IMR-90 (cell line): ENCODE data around the gene REEP2. TPM values are rescaled to one million over a fixed set of nuclear protein-coding genes. Genes with fewer than 3 reads are reported as not detected.

ENCODE experiments used
- ATAC-seq: fragments of 200-7000 bp; cut with Tn5 transposase; 2 replicates; pipeline ENCODE4 v1.9.1; 2020; ENCODE audit warnings: low read depth, mild to moderate bottlenecking, moderate library complexity
- BruUV-seq: library from RNA; stranded (reverse); fragments of 400-500 nt; replicated peaks from 2 replicates; lab custom pipeline; 2021; lab: Mats Ljungman, UMichigan
- CTCF ChIA-PET: fragments of 300-600 bp; formaldehyde crosslinking; extraction: SDS; loops from one replicate; lab custom pipeline; 2021; ENCODE audit warnings: antibody characterized with exemption; lab: Yijun Ruan, JAX
- POLR2A ChIA-PET: fragments of 300-600 bp; sonication (Branson Sonifier 250); formaldehyde crosslinking; loops from one replicate; lab custom pipeline; 2022; ENCODE audit warnings: antibody characterized with exemption; ENCODE audit not compliant: unreplicated experiment; lab: Charles Lee
- DNase-seq: peaks from one replicate; pipeline ENCODE4 v3.0.0; 2013
- H2AFZ ChIP-seq: replicated peaks from 2 replicates; pipeline ENCODE3; 2013; ENCODE audit warnings: low read length, mild to moderate bottlenecking; ENCODE audit not compliant: poor library complexity
- H2AK5ac ChIP-seq: 2 replicates; pipeline ENCODE4 v1.6.1; 2013; ENCODE audit warnings: low read depth, low read length, inconsistent platforms
- H2AK9ac ChIP-seq: replicated peaks from 2 replicates; pipeline ENCODE3; 2013; ENCODE audit warnings: mild to moderate bottlenecking, low read depth, low read length, moderate library complexity; ENCODE audit not compliant: poor library complexity
- H2BK120ac ChIP-seq: 2 replicates; pipeline ENCODE4 v1.6.1; 2013; ENCODE audit warnings: low read depth, low read length, inconsistent platforms
- H2BK15ac ChIP-seq: 3 replicates; pipeline ENCODE4 v1.6.1; 2013; ENCODE audit warnings: low read depth, low read length, inconsistent platforms
- H2BK20ac ChIP-seq: 2 replicates; pipeline ENCODE4 v1.6.1; 2013; ENCODE audit warnings: low read depth, mild to moderate bottlenecking, inconsistent platforms, low read length, moderate library complexity
- H2BK5ac ChIP-seq: 2 replicates; pipeline ENCODE4 v1.6.1; 2013; ENCODE audit warnings: mild to moderate bottlenecking, low read depth, low read length, inconsistent platforms; ENCODE audit not compliant: poor library complexity, severe bottlenecking
- H3K14ac ChIP-seq: replicated peaks from 2 replicates; pipeline ENCODE4 v1.6.1; 2013; ENCODE audit warnings: low read depth, low read length, inconsistent platforms
- H3K18ac ChIP-seq: 2 replicates; pipeline ENCODE4 v1.6.1; 2013; ENCODE audit warnings: low read depth, low read length, control low read depth
- H3K23ac ChIP-seq: 2 replicates; pipeline ENCODE4 v1.6.1; 2013; ENCODE audit warnings: low read depth, low read length, inconsistent platforms
- H3K27ac ChIP-seq: 2 replicates; pipeline ENCODE4 v1.5.1; 2013; ENCODE audit warnings: mild to moderate bottlenecking, control low read depth, low read length; ENCODE audit not compliant: insufficient read depth
- H3K27me3 ChIP-seq: 2 replicates; pipeline ENCODE4 v1.6.1; 2013; ENCODE audit warnings: low read length; ENCODE audit not compliant: control insufficient read depth, insufficient read depth
- H3K36me3 ChIP-seq: 2 replicates; pipeline ENCODE4 v1.6.1; 2013; ENCODE audit warnings: low read length, mixed read lengths; ENCODE audit not compliant: control insufficient read depth, insufficient read depth
- H3K4ac ChIP-seq: 2 replicates; pipeline ENCODE4 v1.6.1; 2013; ENCODE audit warnings: low read depth, low read length, inconsistent platforms
- H3K4me1 ChIP-seq: 2 replicates; pipeline ENCODE4 v1.6.1; 2013; ENCODE audit warnings: low read length, mixed read lengths; ENCODE audit not compliant: control insufficient read depth, insufficient read depth
- H3K4me2 ChIP-seq: 2 replicates; pipeline ENCODE4 v1.6.1; 2013; ENCODE audit warnings: low read depth, mild to moderate bottlenecking, control low read depth, low read length, moderate library complexity
- H3K4me3 ChIP-seq: 2 replicates; pipeline ENCODE4 v1.5.1; 2013; ENCODE audit warnings: low read depth, mild to moderate bottlenecking, control low read depth, low read length, moderate library complexity; ENCODE audit not compliant: insufficient read depth
- H3K56ac ChIP-seq: 2 replicates; pipeline ENCODE4 v1.6.1; 2013; ENCODE audit warnings: low read length, inconsistent platforms; ENCODE audit not compliant: insufficient read depth; ENCODE audit errors: extremely low read depth
- H3K79me1 ChIP-seq, 2 experiments: 2 replicates each; pipeline ENCODE4 v1.6.1; 2013; ENCODE audit warnings: low read length in 2 of 2, inconsistent platforms in 1 of 2, low read depth in 1 of 2
- H3K9ac ChIP-seq: 2 replicates; pipeline ENCODE4 v1.6.1; 2013; ENCODE audit warnings: low read depth, low read length, control low read depth
- H3K9me1 ChIP-seq: 2 replicates; pipeline ENCODE4 v1.6.1; 2013; ENCODE audit warnings: low read length, inconsistent platforms; ENCODE audit not compliant: insufficient read depth
- H3K9me3 ChIP-seq: 2 replicates; pipeline ENCODE4 v1.6.1; 2013; ENCODE audit warnings: low read length; ENCODE audit not compliant: control insufficient read depth, insufficient read depth
- H4K20me1 ChIP-seq: 2 replicates; pipeline ENCODE4 v1.6.1; 2013; ENCODE audit warnings: low read length, inconsistent platforms; ENCODE audit not compliant: insufficient read depth
- H4K5ac ChIP-seq: 2 replicates; pipeline ENCODE4 v1.6.1; 2013; ENCODE audit warnings: mild to moderate bottlenecking, low read depth, low read length, control low read depth
- H4K8ac ChIP-seq, 2 experiments: 2 replicates each; pipeline ENCODE4 v1.6.1; 2013; ENCODE audit warnings: low read depth in 2 of 2, low read length in 2 of 2, control low read depth in 1 of 2, inconsistent platforms in 1 of 2
- H4K91ac ChIP-seq: 2 replicates; pipeline ENCODE4 v1.6.1; 2013; ENCODE audit warnings: low read depth, low read length, inconsistent platforms; ENCODE audit not compliant: insufficient read depth
- MAFK ChIP-seq: IDR thresholded peaks from 2 replicates; pipeline ENCODE4 v1.6.1; 2012; ENCODE audit warnings: low read depth, low read length, improper control_type of control experiment
- SMC3 ChIP-seq: fragments of 150-350 bp; IDR thresholded peaks from 2 replicates; pipeline ENCODE4 v1.6.1; 2016; ENCODE audit warnings: low read depth, mild to moderate bottlenecking, antibody characterized with exemption, low read length, moderate library complexity
- WGBS, 2 experiments: methylation state at CpG; one replicate each; pipeline versions ENCODE4 v1.1.5 to v1.1.7; 2013; ENCODE audit warnings: missing lambda C conversion rate in 2 of 2; ENCODE audit not compliant: insufficient read length in 1 of 2; ENCODE audit errors: extremely low coverage in 2 of 2; 5-methylcytosine and 5-hydroxymethylcytosine counted together
- dilution Hi-C: fragments of 300-500 bp; cut with HindIII; formaldehyde crosslinking; loops from one replicate; pipeline ENCODE4 v1.14.3; 2018; ENCODE audit warnings: low sequenced_read_pairs; ENCODE audit not compliant: unreplicated experiment
- in situ Hi-C: fragments of 300-500 bp; cut with MboI; formaldehyde crosslinking; loops from 3 replicates; pipeline ENCODE4 v1.14.3; 2019; ENCODE audit warnings: low sequenced_read_pairs, inconsistent platforms, mixed read lengths
- intact Hi-C: fragments of 100-400 bp; cut with micrococcal nuclease; formaldehyde crosslinking; loops from 2 replicates; pipeline ENCODE4 v1.10.0; 2022
- polyA plus RNA-seq, 3 experiments: library from polyadenylated mRNA; depleted of rRNA; stranded (reverse); fragments of >200 nt; gene quantifications; 2 replicates each; pipeline ENCODE4 v1.2.3, GENCODE V29; 2012; ENCODE audit warnings: low replicate concordance in 1 of 3
- total RNA-seq: library from RNA; depleted of rRNA; stranded (reverse); fragments of >200 nt; gene quantifications from 2 replicates; pipeline ENCODE4 v1.2.3, GENCODE V29; 2012
- TF ChIP-seq, protein P1 (sequence below): fragments of 150-350 bp; IDR thresholded peaks from 2 replicates; pipeline ENCODE4 v1.6.1; 2017; ENCODE audit warnings: mild to moderate bottlenecking, antibody characterized with exemption, low read length, low read depth

The REEP2 gene
- total and polyA plus RNA-seq, 2 of the 4 experiments (the other 2 are of a cell fraction), result 12.4 to 17.0 TPM

DNA sequence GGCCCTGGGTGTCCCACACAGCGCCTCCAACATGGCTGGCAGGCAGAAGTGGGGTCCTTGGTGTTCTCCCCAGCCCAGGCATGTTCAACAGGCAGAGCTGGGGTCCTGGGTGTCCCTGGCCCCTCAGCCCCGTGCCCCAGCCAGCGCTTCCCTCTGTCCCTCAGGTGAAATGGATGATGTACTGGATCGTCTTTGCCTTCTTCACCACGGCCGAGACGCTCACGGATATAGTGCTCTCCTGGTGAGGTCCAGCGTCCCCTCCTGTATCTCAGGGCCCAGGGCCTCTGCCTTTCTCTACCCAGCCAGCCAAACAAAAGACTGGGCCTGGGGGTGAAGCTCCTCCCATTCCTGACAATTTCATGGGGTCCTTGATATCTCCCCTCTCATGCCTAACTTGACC is 2.4 kb downstream of the REEP2 start:
- intact Hi-C loops, result no loop called here

More for the DNA sequence above, 2.4 kb downstream of the REEP2 start:
- Histone ChIP-seq H4K8ac (no peak overlapping the region), H3K27me3 (no peaks in the 10 kb centered on the region), H3K4me3 (no peak overlapping the region), H3K4me2 (no peak overlapping the region), H3K14ac (no peak overlapping the region), H2BK5ac (no peak overlapping the region), H2BK20ac (no peak overlapping the region), H3K4ac (no peak overlapping the region), H4K5ac (no peak overlapping the region), H4K20me1 (0 out of 2 replicates have a peak, but pooled peaks cover 6% of the 10 kb centered on the region), H3K79me1 (peaks cover 0 to 8% of the 10 kb centered on the region in 2 experiments; a peak in 2 of 4 replicates), H2AFZ (no peak overlapping the region), H3K27ac (no peak overlapping the region), H3K9me3 (no peaks in the 10 kb centered on the region), H3K4me1 (peaks cover 9% of the 10 kb centered on the region; the same call in 1 of the 2 replicates), H2BK15ac (no peak overlapping the region), H2AK5ac (no peak overlapping the region), H4K91ac (no peak overlapping the region), H3K9me1 (peaks cover 7% of the 10 kb centered on the region; the same call in 1 of the 2 replicates), H3K9ac (no peak overlapping the region), H3K36me3 (no peaks in the 10 kb centered on the region), H2AK9ac (no peak overlapping the region), H2BK120ac (no peak overlapping the region), H3K23ac (no peak overlapping the region), H3K56ac (no peak overlapping the region), H3K18ac (no peak overlapping the region)
- DNase-seq (no peak), ATAC-seq (no peak)
- CTCF ChIA-PET, result interaction anchor here (0.7 kb wide), 1 partner anchor 9 kb away, joined by 3 read pairs; no protein-coding TSS in a partner anchor
- POLR2A ChIA-PET, result no interaction called here
- WGBS, 2 experiments, result 90% methylated on average over 2 of the region's 9 CpGs; no CpG with 5 or more reads in 1 of the 2 experiments
- in situ Hi-C loops, result no loop called here
- TF ChIP-seq SMC3 (no peak), MAFK (no peak)
- TF ChIP-seq, protein P1, sequence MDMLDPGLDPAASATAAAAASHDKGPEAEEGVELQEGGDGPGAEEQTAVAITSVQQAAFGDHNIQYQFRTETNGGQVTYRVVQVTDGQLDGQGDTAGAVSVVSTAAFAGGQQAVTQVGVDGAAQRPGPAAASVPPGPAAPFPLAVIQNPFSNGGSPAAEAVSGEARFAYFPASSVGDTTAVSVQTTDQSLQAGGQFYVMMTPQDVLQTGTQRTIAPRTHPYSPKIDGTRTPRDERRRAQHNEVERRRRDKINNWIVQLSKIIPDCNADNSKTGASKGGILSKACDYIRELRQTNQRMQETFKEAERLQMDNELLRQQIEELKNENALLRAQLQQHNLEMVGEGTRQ, result no peak
- dilution Hi-C loops, result no loop called here
- no TSS peak for BruUV-seq
